ENCODE results near the gene ABCC10.

DNA sequence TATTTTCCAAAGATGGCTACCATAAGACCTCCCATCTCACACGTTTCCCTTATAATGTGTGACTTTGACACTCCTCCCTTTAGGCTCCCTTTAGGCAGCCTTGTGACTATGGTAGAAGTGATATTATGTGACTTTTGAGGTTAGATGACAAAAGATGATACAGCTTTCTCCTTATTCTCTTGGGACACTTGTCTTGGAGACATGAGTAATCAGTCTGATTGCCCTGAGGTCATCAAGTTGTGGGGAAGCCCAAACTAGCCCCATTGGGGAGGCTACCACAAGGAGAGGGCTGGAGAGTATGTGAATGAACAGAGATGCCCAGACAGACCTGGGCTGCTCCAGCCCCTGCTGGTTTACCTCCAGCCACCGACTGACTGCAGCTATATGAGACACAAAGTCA, 38.6 kb downstream of the ABCC10 start:
- TF ChIP-seq GATA2 (IDR thresholded peaks at IDR 0.05; ENCODE audit: low read depth, low read length) (no peak), GATA3 (IDR thresholded peaks at IDR 0.05; ENCODE audit: low read depth, low read length) (no peak)

Measured in SH-SY5Y (cell line).